Measurements from ENCODE around the gene YEATS2.

YEATS2 gene

GRCh38 chr3:183814240-183814639 lies 116.6 kb downstream of the YEATS2 start:
- no peak for DNase-seq

- no peak for DNase-seq
Measured at GRCh38 chr3:183815563-183815940, 118.0 kb downstream of the YEATS2 start.

GRCh38 chr3:183815951-183816475 lies 118.4 kb downstream of the YEATS2 start:
- no peak for DNase-seq

- DNase-seq: no peak
Measured at GRCh38 chr3:183816681-183817510, 119.3 kb downstream of the YEATS2 start.

GRCh38 chr3:183817639-183818038 lies 120.0 kb downstream of the YEATS2 start:
- no peak for DNase-seq

GRCh38 chr3:183818041-183818620 lies 120.5 kb downstream of the YEATS2 start:
- no peak for DNase-seq

GRCh38 chr3:183818706-183819624 lies 121.4 kb downstream of the YEATS2 start:
- no peak for DNase-seq

GRCh38 chr3:183819831-183820230 lies 122.2 kb downstream of the YEATS2 start:
- DNase-seq: no peak

- DNase-seq: no peak
Measured at GRCh38 chr3:183822631-183823030, 125.0 kb downstream of the YEATS2 start.

GRCh38 chr3:183823963-183824362 lies 126.4 kb downstream of the YEATS2 start:
- DNase-seq: no peak

- peak; percentile 13 to 62 (median 42) for DNase-seq
Measured at GRCh38 chr3:183824761-183825455, 127.3 kb downstream of the YEATS2 start.

GRCh38 chr3:183825456-183826161 lies 128.0 kb downstream of the YEATS2 start, which contains the start of gene MAP6D1:
MAP6D1 (minus strand) TSS chr3:183825577; CDS start chr3:183825547, 30 bp downstream.
- peak; percentile 57 to 82 (median 67) for DNase-seq

GRCh38 chr3:183826448-183827250 lies 129.1 kb downstream of the YEATS2 start:
- DNase-seq: no peak

- no peak for DNase-seq
Measured at GRCh38 chr3:183827809-183828537, 130.4 kb downstream of the YEATS2 start.

- DNase-seq: no peak
Measured at GRCh38 chr3:183828538-183828870, 130.9 kb downstream of the YEATS2 start.

- no peak for DNase-seq
Measured at GRCh38 chr3:183829466-183829865, 131.9 kb downstream of the YEATS2 start.

- no peak for DNase-seq
Measured at GRCh38 chr3:183830187-183830586, 132.6 kb downstream of the YEATS2 start.

- DNase-seq: no peak
Measured at GRCh38 chr3:183833516-183833915, 135.9 kb downstream of the YEATS2 start.

- no peak for DNase-seq
Measured at GRCh38 chr3:183837390-183837789, 139.8 kb downstream of the YEATS2 start.

GRCh38 chr3:183837894-183838293 lies 140.3 kb downstream of the YEATS2 start:
- no peak for DNase-seq
